Panc1 (cell line): ENCODE results near the gene RNF41.

ENCODE experiments used
- CTCF ChIP-seq: fragments of 450-650 bp; IDR thresholded peaks from 2 replicates; pipeline ENCODE4 v1.5.1; 2017; ENCODE audit warnings: mild to moderate bottlenecking
- POLR2AphosphoS5 ChIP-seq: IDR thresholded peaks from 2 replicates; pipeline ENCODE4 v1.6.1; 2012; ENCODE audit warnings: mild to moderate bottlenecking, low read depth, low read length, moderate library complexity
- REST ChIP-seq, 2 experiments: IDR thresholded peaks; 2 replicates each; pipeline ENCODE4 v1.6.1; 2011 to 2012; ENCODE audit warnings: low read depth in 2 of 2, control low read depth in 1 of 2, low read length in 1 of 2, mild to moderate bottlenecking in 1 of 2, moderate library complexity in 1 of 2; ENCODE audit not compliant: insufficient read depth in 1 of 2
- TCF7L2 ChIP-seq: IDR thresholded peaks from 2 replicates; pipeline ENCODE4 v1.6.1; 2011; ENCODE audit warnings: mild to moderate bottlenecking, low read depth, low read length, inconsistent platforms

- TF ChIP-seq CTCF, result no peak
- no peak for TF ChIP-seq POLR2AphosphoS5
- TF ChIP-seq REST (IDR thresholded peaks at IDR 0.05; ENCODE audit: insufficient read depth in 1 of 2, low read depth in 2 of 2, low read length in 1 of 2), result no peak
- no peak for TF ChIP-seq TCF7L2
Observed at GRCh38 chr12:56247923-56248322, 26.2 kb upstream of the RNF41 start.
